ENCODE data around the gene ZNF831.

DNA sequence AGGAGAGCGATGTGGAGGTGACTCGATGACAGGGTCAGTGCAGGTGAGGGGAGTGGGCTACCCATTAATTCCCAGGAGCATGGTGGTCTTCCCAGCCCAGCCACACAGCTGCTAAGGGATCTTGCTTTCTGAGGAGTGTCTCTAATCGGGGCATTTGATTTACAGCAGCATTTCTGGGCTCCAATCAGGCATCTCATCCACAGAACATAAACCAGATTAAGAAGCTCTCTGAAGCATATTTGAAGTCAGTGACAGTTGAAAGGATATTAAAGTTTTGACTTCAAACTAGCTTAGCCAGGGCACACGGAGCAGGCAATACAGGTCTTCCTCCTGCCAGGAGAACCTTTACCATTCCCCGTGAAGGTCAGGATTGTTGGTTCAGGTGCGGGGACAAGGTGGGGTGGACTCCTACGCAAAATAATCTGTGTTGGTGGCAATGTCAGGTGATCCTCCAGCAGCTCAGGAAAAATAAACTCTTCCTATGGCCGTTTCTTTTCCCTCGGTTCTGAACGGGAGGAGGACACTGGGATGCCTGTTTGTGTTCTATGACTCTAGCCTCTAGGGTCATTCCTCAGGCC is 39.9 kb upstream of the ZNF831 start:
- TF ChIP-seq EP300 (IDR thresholded peaks at IDR 0.05; ENCODE audit: borderline replicate concordance) (no peak), RAD21 (IDR thresholded peaks at IDR 0.05; ENCODE audit: low read depth) (no peak), CREB1 (IDR thresholded peaks at IDR 0.05; ENCODE audit: low read depth) (no peak), YY1 (IDR thresholded peaks at IDR 0.05; ENCODE audit: low read depth) (no peak), MAX (IDR thresholded peaks at IDR 0.05) (no peak), FOXM1 (IDR thresholded peaks at IDR 0.05; ENCODE audit: borderline replicate concordance, low read depth) (no peak), USF1 (IDR thresholded peaks at IDR 0.05) (no peak)
- TF ChIP-seq, protein P1, sequence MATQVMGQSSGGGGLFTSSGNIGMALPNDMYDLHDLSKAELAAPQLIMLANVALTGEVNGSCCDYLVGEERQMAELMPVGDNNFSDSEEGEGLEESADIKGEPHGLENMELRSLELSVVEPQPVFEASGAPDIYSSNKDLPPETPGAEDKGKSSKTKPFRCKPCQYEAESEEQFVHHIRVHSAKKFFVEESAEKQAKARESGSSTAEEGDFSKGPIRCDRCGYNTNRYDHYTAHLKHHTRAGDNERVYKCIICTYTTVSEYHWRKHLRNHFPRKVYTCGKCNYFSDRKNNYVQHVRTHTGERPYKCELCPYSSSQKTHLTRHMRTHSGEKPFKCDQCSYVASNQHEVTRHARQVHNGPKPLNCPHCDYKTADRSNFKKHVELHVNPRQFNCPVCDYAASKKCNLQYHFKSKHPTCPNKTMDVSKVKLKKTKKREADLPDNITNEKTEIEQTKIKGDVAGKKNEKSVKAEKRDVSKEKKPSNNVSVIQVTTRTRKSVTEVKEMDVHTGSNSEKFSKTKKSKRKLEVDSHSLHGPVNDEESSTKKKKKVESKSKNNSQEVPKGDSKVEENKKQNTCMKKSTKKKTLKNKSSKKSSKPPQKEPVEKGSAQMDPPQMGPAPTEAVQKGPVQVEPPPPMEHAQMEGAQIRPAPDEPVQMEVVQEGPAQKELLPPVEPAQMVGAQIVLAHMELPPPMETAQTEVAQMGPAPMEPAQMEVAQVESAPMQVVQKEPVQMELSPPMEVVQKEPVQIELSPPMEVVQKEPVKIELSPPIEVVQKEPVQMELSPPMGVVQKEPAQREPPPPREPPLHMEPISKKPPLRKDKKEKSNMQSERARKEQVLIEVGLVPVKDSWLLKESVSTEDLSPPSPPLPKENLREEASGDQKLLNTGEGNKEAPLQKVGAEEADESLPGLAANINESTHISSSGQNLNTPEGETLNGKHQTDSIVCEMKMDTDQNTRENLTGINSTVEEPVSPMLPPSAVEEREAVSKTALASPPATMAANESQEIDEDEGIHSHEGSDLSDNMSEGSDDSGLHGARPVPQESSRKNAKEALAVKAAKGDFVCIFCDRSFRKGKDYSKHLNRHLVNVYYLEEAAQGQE (IDR thresholded peaks at IDR 0.05; ENCODE audit: low read depth): no peak
